HepG2 (cell line): ENCODE data around the gene KLRG1. TPM values are rescaled to one million over a fixed set of nuclear protein-coding genes. Genes with fewer than 3 reads are reported as not detected.

Experiments
- ATAC-seq: fragments of 200-7000 bp; cut with Tn5 transposase; 3 replicates; pipeline ENCODE4 v1.9.1; 2020; ENCODE audit warnings: mild to moderate bottlenecking, moderate library complexity
- BruUV-seq: library from RNA; stranded (reverse); fragments of 400-500 nt; replicated peaks from 2 replicates; lab custom pipeline; 2021; lab: Mats Ljungman, UMichigan
- CTCF ChIA-PET: fragments of 300-600 bp; formaldehyde crosslinking; extraction: SDS; loops from one replicate; lab custom pipeline; 2021; ENCODE audit warnings: low total read pairs, inconsistent platforms, low intra/inter-chr PET ratio; lab: Yijun Ruan, JAX
- POLR2A ChIA-PET: fragments of 350-600 bp; sonication (Branson Sonifier 250); formaldehyde crosslinking; loops from one replicate; lab custom pipeline; 2020; ENCODE audit warnings: antibody characterized with exemption, inconsistent platforms; lab: Yijun Ruan, JAX
- DNase-seq: peaks from one replicate; pipeline ENCODE4 v3.0.0-alpha.2; 2015; ENCODE audit warnings: low spot score
- FAIRE-seq: peaks from 3 replicates; lab custom pipeline; 2011; peaks lifted over from hg19 to GRCh38; lab: Jason Lieb, UNC
- H2AFZ ChIP-seq: one replicate; pipeline ENCODE4 v1.6.1; 2011; ENCODE audit warnings: low read length, inconsistent platforms
- H3K27ac ChIP-seq: fragments of 300-600 bp; 3 replicates; pipeline ENCODE4 v1.8.0; 2011; ENCODE audit warnings: mixed run types, mild to moderate bottlenecking, mixed read lengths, low read length, inconsistent platforms; ENCODE audit not compliant: insufficient read depth; ENCODE audit errors: extremely low read length
- H3K27me3 ChIP-seq, 2 experiments: fragments of 200-600 bp in 1 of 2; 2 replicates in 1 of 2; 3 replicates in 1 of 2; pipeline versions ENCODE4 v1.6.0 to v1.8.0; 2011; ENCODE audit warnings: low read length in 2 of 2, mild to moderate bottlenecking in 2 of 2, moderate library complexity in 2 of 2, inconsistent platforms in 1 of 2; ENCODE audit not compliant: insufficient read depth in 2 of 2, control insufficient read depth in 1 of 2
- H3K36me3 ChIP-seq, 2 experiments: fragments of 200-600 bp in 1 of 2; replicated peaks in 1 of 2; 2 replicates in 1 of 2; 3 replicates in 1 of 2; pipeline versions ENCODE4 v1.5.1 to v1.8.0; 2011; ENCODE audit warnings: low read length in 2 of 2, inconsistent platforms in 1 of 2; ENCODE audit not compliant: insufficient read depth in 2 of 2, control insufficient read depth in 1 of 2
- H3K4me1 ChIP-seq: 2 replicates; pipeline ENCODE4 v1.5.1; 2012; ENCODE audit warnings: low read length, inconsistent platforms; ENCODE audit not compliant: insufficient read depth
- H3K4me2 ChIP-seq: 2 replicates; pipeline ENCODE4 v1.6.0; 2011; ENCODE audit warnings: low read depth, low read length, inconsistent platforms
- H3K4me3 ChIP-seq, 3 experiments: fragments of 200-600 bp in 1 of 3; sonication (generic), shearing (Covaris generic) in 1 of 3; replicated peaks in 1 of 3; 2 replicates each; pipeline ENCODE4 v1.5.1; 2011 to 2016; ENCODE audit warnings: low read length in 3 of 3, inconsistent platforms in 2 of 3, low read depth in 2 of 3, mild to moderate bottlenecking in 2 of 3, control low read depth in 1 of 3, mixed read lengths in 1 of 3; ENCODE audit not compliant: insufficient read depth in 1 of 3
- H3K79me2 ChIP-seq: one replicate; pipeline ENCODE4 v1.6.1; 2011; ENCODE audit warnings: low read length, inconsistent platforms; ENCODE audit not compliant: insufficient read depth
- H3K9ac ChIP-seq: 2 replicates; pipeline ENCODE4 v1.6.0; 2011; ENCODE audit warnings: mild to moderate bottlenecking, low read depth, low read length, inconsistent platforms; ENCODE audit not compliant: insufficient read depth
- H3K9me3 ChIP-seq: 2 replicates; pipeline ENCODE4 v1.5.1; 2012; ENCODE audit warnings: mild to moderate bottlenecking, low read length
- H4K20me1 ChIP-seq: 2 replicates; pipeline ENCODE4 v1.6.0; 2011; ENCODE audit warnings: inconsistent platforms, mild to moderate bottlenecking, low read length, moderate library complexity; ENCODE audit not compliant: insufficient read depth
- GMEB2 ChIP-seq: IDR thresholded peaks from 2 replicates; pipeline ENCODE4 v1.6.1; 2016; ENCODE audit warnings: missing biosample characterization, missing genetic modification reagents, low read depth
- HCFC1 ChIP-seq: fragments of 150-350 bp; IDR thresholded peaks from 2 replicates; pipeline ENCODE4 v1.6.1; 2014; ENCODE audit warnings: low read depth, low read length
- KDM6A ChIP-seq: IDR thresholded peaks from 2 replicates; pipeline ENCODE4 v1.6.1; 2016; ENCODE audit warnings: low read depth
- MIXL1 ChIP-seq: IDR thresholded peaks from 2 replicates; pipeline ENCODE4 v1.6.1; 2016
- PRDM4 ChIP-seq: sonication (generic); formaldehyde crosslinking; IDR thresholded peaks from 2 replicates; pipeline ENCODE4 v1.9.0; 2021; ENCODE audit warnings: missing genetic modification reagents, borderline replicate concordance
- SP4 ChIP-seq: sonication (generic); formaldehyde crosslinking; IDR thresholded peaks from 2 replicates; pipeline ENCODE4 v1.8.1; 2023; ENCODE audit warnings: mild to moderate bottlenecking, missing genetic modification reagents
- TBP ChIP-seq: sonication (generic); formaldehyde crosslinking; IDR thresholded peaks from 2 replicates; pipeline ENCODE4 v1.5.0; 2020; ENCODE audit warnings: missing genetic modification reagents
- ZC3H13 ChIP-seq: sonication (generic); formaldehyde crosslinking; IDR thresholded peaks from 2 replicates; pipeline ENCODE4 v1.8.1; 2023; ENCODE audit warnings: mild to moderate bottlenecking, missing genetic modification reagents, moderate library complexity
- ZGPAT ChIP-seq: IDR thresholded peaks from 2 replicates; pipeline ENCODE4 v1.6.1; 2016; ENCODE audit warnings: mild to moderate bottlenecking
- ZMYM3 ChIP-seq: sonication (generic); formaldehyde crosslinking; IDR thresholded peaks from 2 replicates; pipeline ENCODE4 v1.5.1; 2020; ENCODE audit warnings: mild to moderate bottlenecking, missing genetic modification reagents
- ZNF121 ChIP-seq: sonication (generic); formaldehyde crosslinking; IDR thresholded peaks from 2 replicates; pipeline ENCODE4 v1.5.0; 2020; ENCODE audit warnings: mild to moderate bottlenecking, missing genetic modification reagents
- ZNF207 ChIP-seq: fragments of 450-650 bp; IDR thresholded peaks from 2 replicates; pipeline ENCODE4 v1.6.1; 2016; ENCODE audit warnings: antibody characterized with exemption, borderline replicate concordance
- ZNF234 ChIP-seq: sonication (generic); formaldehyde crosslinking; conservative IDR thresholded peaks from 2 replicates; pipeline ENCODE4 v1.5.1; 2020; ENCODE audit warnings: mild to moderate bottlenecking, missing genetic modification reagents
- ZNF879 ChIP-seq: sonication (generic); formaldehyde crosslinking; IDR thresholded peaks from 2 replicates; pipeline ENCODE4 v1.8.1; 2023; ENCODE audit warnings: missing genetic modification reagents
- WGBS: methylation state at CpG from one replicate; pipeline ENCODE4 v1.1.6; 2017; ENCODE audit warnings: low lambda C conversion rate; 5-methylcytosine and 5-hydroxymethylcytosine counted together
- in situ Hi-C: cut with HindIII; loops from 2 replicates; pipeline ENCODE4 v1.10.0; 2017; ENCODE audit warnings: low pct_unique_long_range_greater_than_20kb; ENCODE audit not compliant: extremely low pct_ligation_motif_present
- intact Hi-C: fragments of 100-400 bp; cut with micrococcal nuclease; formaldehyde crosslinking; loops from one replicate; pipeline ENCODE4 v1.10.0; 2022; ENCODE audit not compliant: unreplicated experiment
- polyA plus RNA-seq, 8 experiments: library from polyadenylated mRNA; depleted of rRNA in 3 of 8; stranded (reverse) in 7 of 8; unstranded in 1 of 8; fragments of >200 nt; fragmentation: Illumina TruSeq in 4 of 8; extraction: Trizol in 4 of 8; gene quantifications; 2 replicates each; pipeline versions ENCODE4 v1.2.1 to v1.2.3, GENCODE V29; 2011 to 2016; ENCODE audit warnings: low read depth in 4 of 8, missing spikeins in 1 of 8, mixed read lengths in 1 of 8; ENCODE audit not compliant: insufficient read depth in 1 of 8
- total RNA-seq, 5 experiments: library from RNA; depleted of rRNA; stranded (reverse); fragments of >200 nt; fragmentation: Illumina TruSeq; extraction: Trizol; gene quantifications; 2 replicates each; pipeline ENCODE4 v1.2.3, GENCODE V29; 2016; ENCODE audit warnings: low read depth in 1 of 5
- TF ChIP-seq, protein P1 (sequence below): sonication (generic); formaldehyde crosslinking; IDR thresholded peaks from 2 replicates; pipeline ENCODE4 v1.4.0; 2020; ENCODE audit warnings: missing genetic modification reagents, borderline replicate concordance

The KLRG1 gene
- total and polyA plus RNA-seq, 2 of the 13 experiments (the other 11 are each of a cell fraction or from before 2014, with no cell fraction given): 1.2 to 1.7 TPM

GRCh38 chr12:8950702-8951478 is 38.5 kb upstream of the KLRG1 start:
- Histone ChIP-seq H3K9me3 (no peaks in the 10 kb centered on the region; the same call in 1 of the 2 replicates), H3K9ac (peak overlapping the region; percentile 90), H3K4me2 (peak overlapping the region; percentile 90), H4K20me1 (no peaks in the 10 kb centered on the region), H3K27ac (peak overlapping the region; percentile 93), H3K4me1 (peaks cover 30% of the 10 kb centered on the region), H3K36me3 (peaks cover 0 to 6% of the 10 kb centered on the region in 2 experiments; a peak in 1 of 5 replicates), H3K79me2 (peaks cover 32% of the 10 kb centered on the region), H3K4me3 (peak overlapping the region; percentile 81 to 89 (median 86)), H3K27me3 (no peaks in the 10 kb centered on the region; a peak in 1 of 5 replicates), H2AFZ (peak overlapping the region; percentile 100)
- ChIA-PET POLR2A (interaction anchor here (1.7 kb wide), 1 partner anchor 17 kb away, joined by 8 read pairs; no protein-coding TSS in a partner anchor), CTCF (interaction anchor here (1.6 kb wide), 1 partner anchor 89 kb away, joined by 5 read pairs; no protein-coding TSS in a partner anchor)
- FAIRE-seq (no peak), DNase-seq (no peak), ATAC-seq (no peak)
- no TSS peak for BruUV-seq
- intact Hi-C loops (loop anchor here (1.0 kb wide), 1 partner anchor 88 kb away; no protein-coding TSS in a partner anchor), in situ Hi-C loops (no loop called here)
- WGBS: 26% methylated on average over 9 of the region's 9 CpGs
- TF ChIP-seq GMEB2 (CRISPR knock-in tag) (no peak), MIXL1 (CRISPR knock-in tag) (no peak), PRDM4 (CRISPR knock-in tag) (no peak), ZNF121 (CRISPR knock-in tag) (peak; percentile 91), HCFC1 (no peak), ZNF207 (no peak), ZMYM3 (CRISPR knock-in tag) (0 out of 2 replicates have a peak, but pooled peaks have one; percentile 33), ZNF879 (CRISPR knock-in tag) (no peak), ZC3H13 (no peak), SP4 (no peak), ZGPAT (CRISPR knock-in tag) (no peak), ZNF234 (CRISPR knock-in tag) (no peak), TBP (CRISPR knock-in tag) (no peak), KDM6A (CRISPR knock-in tag) (no peak)
- TF ChIP-seq, protein P1, sequence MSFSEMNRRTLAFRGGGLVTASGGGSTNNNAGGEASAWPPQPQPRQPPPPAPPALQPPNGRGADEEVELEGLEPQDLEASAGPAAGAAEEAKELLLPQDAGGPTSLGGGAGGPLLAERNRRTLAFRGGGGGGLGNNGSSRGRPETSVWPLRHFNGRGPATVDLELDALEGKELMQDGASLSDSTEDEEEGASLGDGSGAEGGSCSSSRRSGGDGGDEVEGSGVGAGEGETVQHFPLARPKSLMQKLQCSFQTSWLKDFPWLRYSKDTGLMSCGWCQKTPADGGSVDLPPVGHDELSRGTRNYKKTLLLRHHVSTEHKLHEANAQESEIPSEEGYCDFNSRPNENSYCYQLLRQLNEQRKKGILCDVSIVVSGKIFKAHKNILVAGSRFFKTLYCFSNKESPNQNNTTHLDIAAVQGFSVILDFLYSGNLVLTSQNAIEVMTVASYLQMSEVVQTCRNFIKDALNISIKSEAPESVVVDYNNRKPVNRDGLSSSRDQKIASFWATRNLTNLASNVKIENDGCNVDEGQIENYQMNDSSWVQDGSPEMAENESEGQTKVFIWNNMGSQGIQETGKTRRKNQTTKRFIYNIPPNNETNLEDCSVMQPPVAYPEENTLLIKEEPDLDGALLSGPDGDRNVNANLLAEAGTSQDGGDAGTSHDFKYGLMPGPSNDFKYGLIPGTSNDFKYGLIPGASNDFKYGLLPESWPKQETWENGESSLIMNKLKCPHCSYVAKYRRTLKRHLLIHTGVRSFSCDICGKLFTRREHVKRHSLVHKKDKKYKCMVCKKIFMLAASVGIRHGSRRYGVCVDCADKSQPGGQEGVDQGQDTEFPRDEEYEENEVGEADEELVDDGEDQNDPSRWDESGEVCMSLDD (CRISPR knock-in tag): no peak
